H9 (cell line): ENCODE results near the gene WDR7. TPM values are rescaled to one million over a fixed set of nuclear protein-coding genes. Genes with fewer than 3 reads are reported as not detected.

Source experiments
- DNase-seq: peaks from one replicate; pipeline ENCODE4 v3.0.0-alpha.2; 2017
- H2AFZ ChIP-seq: one replicate; pipeline ENCODE4 v1.6.1; 2013; ENCODE audit warnings: mild to moderate bottlenecking, low read length, control low read depth, moderate library complexity
- H2AK5ac ChIP-seq: 2 replicates; pipeline ENCODE4 v1.6.1; 2013; ENCODE audit warnings: low read length, control low read depth, mixed read lengths; ENCODE audit not compliant: insufficient read length
- H2BK120ac ChIP-seq: one replicate; pipeline ENCODE4 v1.6.1; 2013; ENCODE audit warnings: low read depth, mild to moderate bottlenecking, low read length, control low read depth, inconsistent platforms; ENCODE audit not compliant: poor library complexity, severe bottlenecking
- H2BK12ac ChIP-seq: 2 replicates; pipeline ENCODE4 v1.6.1; 2013; ENCODE audit warnings: low read length, control low read depth, mixed read lengths, low read depth; ENCODE audit not compliant: insufficient read length
- H2BK15ac ChIP-seq: 2 replicates; pipeline ENCODE4 v1.6.1; 2013; ENCODE audit warnings: low read depth, low read length, control low read depth
- H2BK20ac ChIP-seq: one replicate; pipeline ENCODE4 v1.6.1; 2013; ENCODE audit warnings: low read depth, mild to moderate bottlenecking, low read length, control low read depth, inconsistent platforms; ENCODE audit not compliant: poor library complexity, severe bottlenecking
- H2BK5ac ChIP-seq: 2 replicates; pipeline ENCODE4 v1.6.1; 2013; ENCODE audit warnings: low read length, control low read depth, mixed read lengths; ENCODE audit not compliant: insufficient read length
- H3K14ac ChIP-seq: 2 replicates; pipeline ENCODE4 v1.6.1; 2013; ENCODE audit warnings: low read length, control low read depth; ENCODE audit not compliant: insufficient read depth
- H3K18ac ChIP-seq: 2 replicates; pipeline ENCODE4 v1.6.1; 2013; ENCODE audit warnings: low read depth, mild to moderate bottlenecking, mixed read lengths, low read length, control low read depth; ENCODE audit not compliant: insufficient read length
- H3K23ac ChIP-seq: 2 replicates; pipeline ENCODE4 v1.6.1; 2013; ENCODE audit warnings: low read length, control low read depth, mixed read lengths, low read depth; ENCODE audit not compliant: insufficient read length
- H3K23me2 ChIP-seq: 2 replicates; pipeline ENCODE4 v1.6.1; 2013; ENCODE audit warnings: low read depth, mild to moderate bottlenecking, mixed read lengths, low read length, control low read depth; ENCODE audit not compliant: insufficient read length, poor library complexity, severe bottlenecking
- H3K27ac ChIP-seq: 2 replicates; pipeline ENCODE4 v1.5.1; 2013; ENCODE audit warnings: low read length, control low read depth, mixed read lengths, low read depth; ENCODE audit not compliant: insufficient read length
- H3K27me3 ChIP-seq: 2 replicates; pipeline ENCODE4 v1.6.1; 2013; ENCODE audit warnings: low read length, control low read depth, inconsistent platforms; ENCODE audit not compliant: insufficient read depth
- H3K4ac ChIP-seq: 2 replicates; pipeline ENCODE4 v1.6.1; 2013; ENCODE audit warnings: low read depth, mild to moderate bottlenecking, control low read depth, inconsistent platforms, low read length, moderate library complexity
- H3K4me1 ChIP-seq: 2 replicates; pipeline ENCODE4 v1.6.1; 2013; ENCODE audit warnings: low read length, control low read depth, inconsistent platforms; ENCODE audit not compliant: insufficient read depth
- H3K4me2 ChIP-seq: 2 replicates; pipeline ENCODE4 v1.6.1; 2013; ENCODE audit warnings: low read length, control low read depth, mixed read lengths; ENCODE audit not compliant: insufficient read length, insufficient read depth
- H3K56ac ChIP-seq: 2 replicates; pipeline ENCODE4 v1.6.1; 2013; ENCODE audit warnings: low read depth, mild to moderate bottlenecking, mixed read lengths, low read length, control low read depth; ENCODE audit not compliant: insufficient read length
- H3K79me1 ChIP-seq: 2 replicates; pipeline ENCODE4 v1.6.1; 2013; ENCODE audit warnings: low read depth, mild to moderate bottlenecking, moderate library complexity, low read length, control low read depth, inconsistent platforms; ENCODE audit not compliant: insufficient read depth, poor library complexity, severe bottlenecking
- H3K79me2 ChIP-seq: 2 replicates; pipeline ENCODE4 v1.6.1; 2013; ENCODE audit warnings: low read length, control low read depth, inconsistent platforms; ENCODE audit not compliant: insufficient read depth
- H3K9ac ChIP-seq: 2 replicates; pipeline ENCODE4 v1.6.1; 2013; ENCODE audit warnings: low read length, control low read depth, mixed read lengths; ENCODE audit not compliant: insufficient read length; ENCODE audit errors: extremely low read depth
- H3K9me3 ChIP-seq: one replicate; pipeline ENCODE4 v1.6.1; 2013; ENCODE audit warnings: low read depth, low read length, inconsistent platforms; ENCODE audit not compliant: control insufficient read depth
- H3T11ph ChIP-seq: one replicate; pipeline ENCODE4 v1.6.1; 2013; ENCODE audit warnings: mild to moderate bottlenecking, low read length, control low read depth, inconsistent platforms
- H4K20me1 ChIP-seq: one replicate; pipeline ENCODE4 v1.6.1; 2013; ENCODE audit not compliant: control insufficient read depth, insufficient read length, insufficient read depth
- H4K5ac ChIP-seq: 2 replicates; pipeline ENCODE4 v1.6.1; 2013; ENCODE audit warnings: low read depth, mild to moderate bottlenecking, mixed read lengths, low read length, control low read depth; ENCODE audit not compliant: insufficient read length
- H4K8ac ChIP-seq: replicated peaks from 2 replicates; pipeline ENCODE4 v1.6.1; 2013; ENCODE audit warnings: low read length, control low read depth, mixed read lengths, low read depth; ENCODE audit not compliant: insufficient read length
- H4K91ac ChIP-seq: 2 replicates; pipeline ENCODE4 v1.6.1; 2013; ENCODE audit warnings: low read depth, mild to moderate bottlenecking, moderate library complexity, mixed read lengths, low read length, control low read depth; ENCODE audit not compliant: insufficient read length
- H3K27ac Mint-ChIP-seq, 3 experiments: 2 replicates in 2 of 3; 3 replicates in 1 of 3; pipeline ENCODE4 v1.8.0; 2020 to 2021; ENCODE audit warnings: mixed read lengths in 3 of 3, mild to moderate bottlenecking in 1 of 3, moderate library complexity in 1 of 3
- H3K27me3 Mint-ChIP-seq: 2 replicates; pipeline ENCODE4 v1.8.0; 2021; ENCODE audit warnings: low read depth, mild to moderate bottlenecking, moderate library complexity, mixed read lengths
- H3K36me3 Mint-ChIP-seq, 3 experiments: 2 replicates in 2 of 3; 3 replicates in 1 of 3; pipeline ENCODE4 v1.8.0; 2020 to 2021; ENCODE audit warnings: low read depth in 3 of 3, mixed read lengths in 3 of 3; ENCODE audit not compliant: insufficient read depth in 1 of 3
- H3K4me1 Mint-ChIP-seq, 2 experiments: 2 replicates each; pipeline ENCODE4 v1.8.0; 2020; ENCODE audit warnings: mixed read lengths in 2 of 2
- H3K4me3 Mint-ChIP-seq, 2 experiments: 2 replicates in 1 of 2; 3 replicates in 1 of 2; pipeline ENCODE4 v1.8.0; 2020 to 2021; ENCODE audit warnings: mild to moderate bottlenecking in 2 of 2, mixed read lengths in 2 of 2, moderate library complexity in 1 of 2
- H3K9me3 Mint-ChIP-seq, 2 experiments: 2 replicates in 1 of 2; 3 replicates in 1 of 2; pipeline ENCODE4 v1.8.0; 2020; ENCODE audit warnings: mild to moderate bottlenecking in 2 of 2, mixed read lengths in 2 of 2, moderate library complexity in 1 of 2
- CTCF ChIP-seq: fragments of 200-600 bp; sonication (generic); conservative IDR thresholded peaks from 3 replicates; pipeline ENCODE4 v1.8.0; 2021; ENCODE audit warnings: antibody characterized with exemption, mild to moderate bottlenecking
- WGBS: extraction: QIAGEN DNeasy Blood & Tissue Kit; methylation state at CpG from one replicate; pipeline ENCODE4 v1.1.7; 2013; ENCODE audit warnings: missing lambda C conversion rate, low lambda C conversion rate, mixed read lengths; ENCODE audit not compliant: insufficient read length; ENCODE audit errors: extremely low coverage; 5-methylcytosine and 5-hydroxymethylcytosine counted together
- total RNA-seq: library from RNA; stranded (reverse); gene quantifications from 2 replicates; pipeline ENCODE4 v1.2.1, GENCODE V29; 2021

Gene WDR7
- total RNA-seq, 1 experiment from 2014 or later = 14.8 TPM

DNA sequence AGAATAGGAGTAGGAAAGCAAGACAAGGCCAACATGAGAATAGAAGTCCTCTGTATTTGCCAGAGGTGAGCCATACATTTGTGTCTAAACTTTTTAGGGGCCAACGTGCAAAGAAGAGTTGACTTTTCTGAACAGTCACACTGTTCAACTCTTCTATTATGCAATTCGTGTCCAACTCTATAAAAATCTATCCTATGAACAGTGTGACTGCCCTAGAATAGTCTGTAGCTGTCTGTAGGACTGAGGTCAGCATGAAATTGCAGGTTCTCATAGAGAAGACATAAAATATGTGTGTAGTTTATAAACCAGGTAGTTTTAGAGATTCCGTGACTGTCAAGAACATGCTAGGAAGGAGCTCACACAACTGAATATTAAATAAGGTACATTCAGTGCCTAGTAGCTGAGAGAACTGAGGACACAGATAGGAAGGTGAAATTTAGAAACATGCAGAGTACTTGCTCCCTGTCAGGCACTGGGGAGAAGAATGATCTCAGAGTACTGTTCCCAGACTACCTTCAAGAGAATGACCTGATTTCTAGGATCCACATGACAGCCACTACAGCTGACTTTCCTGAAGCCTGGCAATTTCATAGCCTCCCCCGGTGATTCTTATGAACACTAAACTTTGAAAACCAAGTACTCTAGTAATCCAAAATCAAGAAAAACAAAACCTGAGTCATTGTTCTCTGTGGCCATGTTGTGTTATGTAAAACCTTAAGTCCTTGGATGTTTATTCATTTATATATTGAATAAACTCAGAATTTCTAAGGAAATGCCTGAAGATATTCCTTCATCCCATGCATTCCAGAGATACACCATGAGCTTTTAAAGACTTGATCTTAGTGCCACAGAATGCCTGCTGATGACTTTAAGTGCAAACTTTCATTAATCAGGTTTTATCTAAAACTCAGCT, 294.3 kb downstream of the WDR7 start:
- Histone ChIP-seq H3K27me3 (no peaks in the 10 kb centered on the region), H3K9me3 (no peaks in the 10 kb centered on the region), H2BK120ac (no peak overlapping the region), H3K79me2 (no peaks in the 10 kb centered on the region), H4K8ac (no peak overlapping the region), H2AFZ (no peak overlapping the region), H3K56ac (no peak overlapping the region), H3K79me1 (no peaks in the 10 kb centered on the region), H2AK5ac (no peak overlapping the region), H3K14ac (no peak overlapping the region), H2BK15ac (no peak overlapping the region), H3K9ac (no peak overlapping the region), H3K4me1 (no peaks in the 10 kb centered on the region; the same call in 1 of the 2 replicates), H3K4me2 (no peak overlapping the region), H4K20me1 (no peaks in the 10 kb centered on the region), H3T11ph (no peak overlapping the region), H3K23me2 (no peaks in the 10 kb centered on the region), H2BK5ac (no peak overlapping the region), H4K5ac (no peak overlapping the region), H3K4ac (no peak overlapping the region), H4K91ac (no peak overlapping the region), H3K23ac (no peak overlapping the region), H3K18ac (no peak overlapping the region), H2BK20ac (no peak overlapping the region), H2BK12ac (no peak overlapping the region), H3K27ac (no peak overlapping the region)
- no CpG with 5 or more reads among the region's 4 CpGs for WGBS
- Mint-ChIP-seq H3K4me3 (no peak overlapping the region), H3K4me1 (peaks cover 11 to 15% of the 10 kb centered on the region in 2 experiments), H3K36me3 (no peaks in the 10 kb centered on the region), H3K27me3 (no peaks in the 10 kb centered on the region), H3K27ac (no peak overlapping the region), H3K9me3 (no peaks in the 10 kb centered on the region)
- TF ChIP-seq CTCF = no peak
- DNase-seq = no peak
